NCI-H748 treated with DMSO at 0.1 percent for 48 hours (cell line): Measurements from ENCODE around the gene ANK2.

Experiments used
- DNase-seq: peaks from one replicate; lab custom pipeline; 2025; lab: John Stamatoyannopoulos, UW

The ANK2 gene

GRCh38 chr4:113094802-113095201 lies 45.3 kb downstream of the ANK2 start:
- DNase-seq = peak; percentile 20

GRCh38 chr4:113101669-113102068 lies 52.2 kb downstream of the ANK2 start:
- DNase-seq = no peak

GRCh38 chr4:113103556-113103955 lies 54.1 kb downstream of the ANK2 start:
- DNase-seq = no peak

- DNase-seq = peak; percentile 5
These were observed 56.7 kb downstream of the ANK2 start for GRCh38 chr4:113106108-113106507.

- no peak for DNase-seq
These were observed 59.8 kb downstream of the ANK2 start for GRCh38 chr4:113109106-113109718.

GRCh38 chr4:113112338-113112978 lies 63.0 kb downstream of the ANK2 start:
- no peak for DNase-seq

- DNase-seq = no peak
These were observed 63.7 kb downstream of the ANK2 start for GRCh38 chr4:113113151-113113550.

GRCh38 chr4:113114884-113115283 lies 65.4 kb downstream of the ANK2 start:
- no peak for DNase-seq

GRCh38 chr4:113116414-113117357 lies 67.2 kb downstream of the ANK2 start:
- DNase-seq = no peak

- no peak for DNase-seq
These were observed 67.9 kb downstream of the ANK2 start for GRCh38 chr4:113117358-113117702.

- no peak for DNase-seq
These were observed 72.6 kb downstream of the ANK2 start for GRCh38 chr4:113122066-113122465.

- no peak for DNase-seq
These were observed 76.0 kb downstream of the ANK2 start for GRCh38 chr4:113125418-113125817.

GRCh38 chr4:113131136-113131535 lies 81.7 kb downstream of the ANK2 start:
- DNase-seq = no peak

- no peak for DNase-seq
These were observed 82.2 kb downstream of the ANK2 start for GRCh38 chr4:113131621-113132020.

- peak; percentile 90 for DNase-seq
These were observed 92.5 kb downstream of the ANK2 start for GRCh38 chr4:113141901-113142346.

- no peak for DNase-seq
These were observed 92.9 kb downstream of the ANK2 start for GRCh38 chr4:113142351-113142750.

- no peak for DNase-seq
These were observed 94.6 kb downstream of the ANK2 start for GRCh38 chr4:113144091-113144490.

- no peak for DNase-seq
These were observed 95.7 kb downstream of the ANK2 start for GRCh38 chr4:113145147-113145518.

- no peak for DNase-seq
These were observed 96.3 kb downstream of the ANK2 start for GRCh38 chr4:113145519-113146291.

GRCh38 chr4:113146876-113147358 lies 97.5 kb downstream of the ANK2 start:
- no peak for DNase-seq

GRCh38 chr4:113147498-113148111 lies 98.2 kb downstream of the ANK2 start:
- DNase-seq = no peak

- no peak for DNase-seq
These were observed 99.5 kb downstream of the ANK2 start for GRCh38 chr4:113148925-113149324.
